ENCODE data around the gene WDSUB1.

The WDSUB1 gene

GRCh38 chr2:159287733-159288132, 1.2 kb upstream of the WDSUB1 start:
- no peak for DNase-seq (ENCODE audit: low read depth, low spot score)
- no peak overlapping the region for H3K27ac ChIP-seq (ENCODE audit: low read length)
- H3K9me3 ChIP-seq (ENCODE audit: control insufficient read depth, insufficient read depth, low read length), result no peaks in the 10 kb centered on the region
- H3K27me3 ChIP-seq (ENCODE audit: control insufficient read depth, insufficient read depth, low read length), result no peaks in the 10 kb centered on the region
- H3K4me3 ChIP-seq (ENCODE audit: low read length), result no peak overlapping the region
- H3K36me3 ChIP-seq (ENCODE audit: control insufficient read depth, insufficient read depth, low read length), result no peaks in the 10 kb centered on the region
- H3K4me1 ChIP-seq (ENCODE audit: control insufficient read depth, insufficient read depth, low read length), result peaks cover 2% of the 10 kb centered on the region; the same call in 1 of the 2 replicates

GRCh38 chr2:159286709-159287441, 372 bp upstream of the WDSUB1 start:
- Histone ChIP-seq H3K4me1 (ENCODE audit: control insufficient read depth, insufficient read depth, low read length) (peaks cover 2% of the 10 kb centered on the region; the same call in 1 of the 2 replicates), H3K27me3 (ENCODE audit: control insufficient read depth, insufficient read depth, low read length) (no peaks in the 10 kb centered on the region), H3K4me3 (ENCODE audit: low read length) (peak overlapping the region; percentile 77; the same call in 1 of the 2 replicates), H3K9me3 (ENCODE audit: control insufficient read depth, insufficient read depth, low read length) (no peaks in the 10 kb centered on the region), H3K36me3 (ENCODE audit: control insufficient read depth, insufficient read depth, low read length) (no peaks in the 10 kb centered on the region), H3K27ac (ENCODE audit: low read length) (no peak overlapping the region)
- DNase-seq (ENCODE audit: low read depth, low spot score), result peak; percentile 87
- WGBS (ENCODE audit: insufficient coverage, insufficient read length), result no CpG with 5 or more reads among the region's 50 CpGs

GRCh38 chr2:159285433-159285832, 1.1 kb downstream of the WDSUB1 start:
- Histone ChIP-seq H3K27me3 (ENCODE audit: control insufficient read depth, insufficient read depth, low read length) (no peaks in the 10 kb centered on the region), H3K4me1 (ENCODE audit: control insufficient read depth, insufficient read depth, low read length) (peaks cover 2% of the 10 kb centered on the region; the same call in 1 of the 2 replicates), H3K9me3 (ENCODE audit: control insufficient read depth, insufficient read depth, low read length) (no peaks in the 10 kb centered on the region), H3K27ac (ENCODE audit: low read length) (no peak overlapping the region), H3K4me3 (ENCODE audit: low read length) (no peak overlapping the region; the same call in 1 of the 2 replicates), H3K36me3 (ENCODE audit: control insufficient read depth, insufficient read depth, low read length) (no peaks in the 10 kb centered on the region)
- DNase-seq (ENCODE audit: low read depth, low spot score), result no peak
- WGBS (ENCODE audit: insufficient coverage, insufficient read length), result no CpG with 5 or more reads among the region's 11 CpGs

- 0 out of 2 replicates have a peak, but pooled peaks cover 1% of the 10 kb centered on the region for H3K36me3 ChIP-seq (ENCODE audit: control insufficient read depth, insufficient read depth, low read length)
- no peak for DNase-seq (ENCODE audit: low read depth, low spot score)
- no peaks in the 10 kb centered on the region for H3K27me3 ChIP-seq (ENCODE audit: control insufficient read depth, insufficient read depth, low read length)
- H3K4me3 ChIP-seq (ENCODE audit: low read length), result no peak overlapping the region
- H3K27ac ChIP-seq (ENCODE audit: low read length), result no peak overlapping the region
- peaks cover 2% of the 10 kb centered on the region; the same call in 1 of the 2 replicates for H3K4me1 ChIP-seq (ENCODE audit: control insufficient read depth, insufficient read depth, low read length)
- WGBS (ENCODE audit: insufficient coverage, insufficient read length), result no CpG with 5 or more reads among the region's 6 CpGs
- no peaks in the 10 kb centered on the region for H3K9me3 ChIP-seq (ENCODE audit: control insufficient read depth, insufficient read depth, low read length)
Observed at GRCh38 chr2:159283529-159283928, 3.0 kb downstream of the WDSUB1 start.

- Histone ChIP-seq H3K27ac (ENCODE audit: low read length) (no peak overlapping the region), H3K4me3 (ENCODE audit: low read length) (no peak overlapping the region), H3K27me3 (ENCODE audit: control insufficient read depth, insufficient read depth, low read length) (no peaks in the 10 kb centered on the region), H3K9me3 (ENCODE audit: control insufficient read depth, insufficient read depth, low read length) (no peaks in the 10 kb centered on the region), H3K36me3 (ENCODE audit: control insufficient read depth, insufficient read depth, low read length) (0 out of 2 replicates have a peak, but pooled peaks cover 2% of the 10 kb centered on the region), H3K4me1 (ENCODE audit: control insufficient read depth, insufficient read depth, low read length) (peaks cover 2% of the 10 kb centered on the region; the same call in 1 of the 2 replicates)
- WGBS (ENCODE audit: insufficient coverage, insufficient read length), result no CpG with 5 or more reads among the region's 6 CpGs
- DNase-seq (ENCODE audit: low read depth, low spot score), result no peak
Observed at GRCh38 chr2:159281002-159281401, 5.5 kb downstream of the WDSUB1 start.

- Histone ChIP-seq H3K4me1 (ENCODE audit: control insufficient read depth, insufficient read depth, low read length) (peaks cover 2% of the 10 kb centered on the region; the same call in 1 of the 2 replicates), H3K36me3 (ENCODE audit: control insufficient read depth, insufficient read depth, low read length) (0 out of 2 replicates have a peak, but pooled peaks cover 2% of the 10 kb centered on the region), H3K27me3 (ENCODE audit: control insufficient read depth, insufficient read depth, low read length) (no peaks in the 10 kb centered on the region), H3K4me3 (ENCODE audit: low read length) (no peak overlapping the region), H3K27ac (ENCODE audit: low read length) (no peak overlapping the region), H3K9me3 (ENCODE audit: control insufficient read depth, insufficient read depth, low read length) (no peaks in the 10 kb centered on the region)
- WGBS (ENCODE audit: insufficient coverage, insufficient read length), result no CpG with 5 or more reads among the region's 2 CpGs
- no peak for DNase-seq (ENCODE audit: low read depth, low spot score)
Observed at GRCh38 chr2:159279700-159280099, 6.8 kb downstream of the WDSUB1 start.

- Histone ChIP-seq H3K4me1 (ENCODE audit: control insufficient read depth, insufficient read depth, low read length) (no peaks in the 10 kb centered on the region), H3K27me3 (ENCODE audit: control insufficient read depth, insufficient read depth, low read length) (no peaks in the 10 kb centered on the region), H3K4me3 (ENCODE audit: low read length) (no peak overlapping the region), H3K9me3 (ENCODE audit: control insufficient read depth, insufficient read depth, low read length) (no peaks in the 10 kb centered on the region), H3K36me3 (ENCODE audit: control insufficient read depth, insufficient read depth, low read length) (0 out of 2 replicates have a peak, but pooled peaks cover 2% of the 10 kb centered on the region), H3K27ac (ENCODE audit: low read length) (no peak overlapping the region)
- no peak for DNase-seq (ENCODE audit: low read depth, low spot score)
- no CpG with 5 or more reads among the region's 1 CpG for WGBS (ENCODE audit: insufficient coverage, insufficient read length)
Observed at GRCh38 chr2:159275111-159275510, 11.4 kb downstream of the WDSUB1 start.

GRCh38 chr2:159272156-159272555, 14.3 kb downstream of the WDSUB1 start:
- WGBS (ENCODE audit: insufficient coverage, insufficient read length), result no CpG with 5 or more reads among the region's 5 CpGs
- no peak for DNase-seq (ENCODE audit: low read depth, low spot score)
- Histone ChIP-seq H3K4me3 (ENCODE audit: low read length) (no peak overlapping the region), H3K9me3 (ENCODE audit: control insufficient read depth, insufficient read depth, low read length) (no peaks in the 10 kb centered on the region), H3K27me3 (ENCODE audit: control insufficient read depth, insufficient read depth, low read length) (no peaks in the 10 kb centered on the region), H3K27ac (ENCODE audit: low read length) (no peak overlapping the region), H3K4me1 (ENCODE audit: control insufficient read depth, insufficient read depth, low read length) (no peaks in the 10 kb centered on the region), H3K36me3 (ENCODE audit: control insufficient read depth, insufficient read depth, low read length) (no peaks in the 10 kb centered on the region)

- no peak for DNase-seq (ENCODE audit: low read depth, low spot score)
- no CpG with 5 or more reads among the region's 4 CpGs for WGBS (ENCODE audit: insufficient coverage, insufficient read length)
- Histone ChIP-seq H3K9me3 (ENCODE audit: control insufficient read depth, insufficient read depth, low read length) (no peaks in the 10 kb centered on the region), H3K36me3 (ENCODE audit: control insufficient read depth, insufficient read depth, low read length) (no peaks in the 10 kb centered on the region), H3K4me3 (ENCODE audit: low read length) (no peak overlapping the region), H3K4me1 (ENCODE audit: control insufficient read depth, insufficient read depth, low read length) (no peaks in the 10 kb centered on the region), H3K27ac (ENCODE audit: low read length) (no peak overlapping the region), H3K27me3 (ENCODE audit: control insufficient read depth, insufficient read depth, low read length) (no peaks in the 10 kb centered on the region)
Observed at GRCh38 chr2:159270744-159271379, 15.6 kb downstream of the WDSUB1 start.

- no peak for DNase-seq (ENCODE audit: low read depth, low spot score)
- Histone ChIP-seq H3K36me3 (ENCODE audit: control insufficient read depth, insufficient read depth, low read length) (no peaks in the 10 kb centered on the region), H3K4me3 (ENCODE audit: low read length) (no peak overlapping the region), H3K9me3 (ENCODE audit: control insufficient read depth, insufficient read depth, low read length) (no peaks in the 10 kb centered on the region), H3K27me3 (ENCODE audit: control insufficient read depth, insufficient read depth, low read length) (no peaks in the 10 kb centered on the region), H3K27ac (ENCODE audit: low read length) (no peak overlapping the region), H3K4me1 (ENCODE audit: control insufficient read depth, insufficient read depth, low read length) (no peaks in the 10 kb centered on the region)
- no CpG with 5 or more reads among the region's 1 CpG for WGBS (ENCODE audit: insufficient coverage, insufficient read length)
Observed at GRCh38 chr2:159267921-159268320, 18.6 kb downstream of the WDSUB1 start.

Data from iPS DF 6.9 (cell line).